Measurements from ENCODE around the gene SERPINA1. TPM values are rescaled to one million over a fixed set of nuclear protein-coding genes. Genes with fewer than 3 reads are reported as not detected.

The SERPINA1 gene
- total and polyA plus RNA-seq, 2 of the 13 experiments (the other 11 are each of a cell fraction or from before 2014, with no cell fraction given), result 3,266 to 11,015 TPM

DNA sequence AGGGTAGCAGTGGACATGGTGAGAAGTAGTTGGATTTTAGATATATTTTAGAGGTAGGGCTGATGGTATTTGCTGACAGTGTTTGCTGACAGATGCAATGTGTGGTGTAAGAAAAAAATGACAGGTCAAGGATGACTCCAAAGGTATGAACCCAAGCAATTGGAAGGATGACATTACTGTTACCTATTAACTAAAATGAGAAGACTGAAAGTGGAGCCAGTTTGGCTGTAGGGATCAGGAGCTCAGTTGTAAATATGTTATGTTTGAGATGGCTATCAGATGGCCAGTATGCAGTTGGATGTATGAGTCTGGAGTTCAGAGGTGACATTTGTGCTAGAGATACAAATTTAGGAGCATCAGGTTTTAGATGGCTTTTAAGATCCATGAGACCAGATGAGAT lies 47.9 kb downstream of the SERPINA1 start (continued):
- TF ChIP-seq GZF1 (CRISPR knock-in tag; IDR thresholded peaks at IDR 0.05) (no peak), HHEX (CRISPR knock-in tag; IDR thresholded peaks at IDR 0.05) (peak; percentile 82), SP2 (CRISPR knock-in tag; IDR thresholded peaks at IDR 0.05) (no peak), FIP1L1 (IDR thresholded peaks at IDR 0.05; ENCODE audit: borderline replicate concordance, insufficient read depth, low read depth, low read length) (no peak), ETV6 (CRISPR knock-in tag; conservative IDR thresholded peaks at IDR 0.05) (no peak), ZNF264 (CRISPR knock-in tag; IDR thresholded peaks at IDR 0.05) (0 out of 2 replicates have a peak, but pooled peaks have one; percentile 20), ZSCAN25 (CRISPR knock-in tag; IDR thresholded peaks at IDR 0.05) (no peak), POLR2AphosphoS5 (IDR thresholded peaks at IDR 0.05; ENCODE audit: low read depth, low read length) (no peak), ZFP36 (IDR thresholded peaks at IDR 0.05; ENCODE audit: borderline replicate concordance, low read depth, low read length, partially characterized antibody) (no peak), ARNTL (CRISPR knock-in tag; IDR thresholded peaks at IDR 0.05) (peak; percentile 41; the same call in 1 of the 2 replicates), ZFX (CRISPR knock-in tag; IDR thresholded peaks at IDR 0.05; ENCODE audit: low read depth) (no peak), SMC3 (IDR thresholded peaks at IDR 0.05; ENCODE audit: low read length) (no peak), ZNF17 (CRISPR knock-in tag; IDR thresholded peaks at IDR 0.05) (no peak), RARA (CRISPR knock-in tag; IDR thresholded peaks at IDR 0.05) (peak; percentile 87), THAP11 (CRISPR knock-in tag; IDR thresholded peaks at IDR 0.05) (peak; percentile 51; the same call in 1 of the 2 replicates), ZNF383 (CRISPR knock-in tag; IDR thresholded peaks at IDR 0.05; ENCODE audit: borderline replicate concordance) (no peak), FOSL2 (CRISPR knock-in tag; IDR thresholded peaks at IDR 0.05) (peak; percentile 76), POGZ (CRISPR knock-in tag; IDR thresholded peaks at IDR 0.05) (peak; percentile 39; the same call in 1 of the 2 replicates), GATAD1 (CRISPR knock-in tag; IDR thresholded peaks at IDR 0.05) (no peak; the same call in 1 of the 2 replicates), ZNF121 (CRISPR knock-in tag; IDR thresholded peaks at IDR 0.05) (no peak), ZNF792 (CRISPR knock-in tag; IDR thresholded peaks at IDR 0.05) (peak; percentile 59; the same call in 1 of the 2 replicates)
- TF ChIP-seq, protein P1, sequence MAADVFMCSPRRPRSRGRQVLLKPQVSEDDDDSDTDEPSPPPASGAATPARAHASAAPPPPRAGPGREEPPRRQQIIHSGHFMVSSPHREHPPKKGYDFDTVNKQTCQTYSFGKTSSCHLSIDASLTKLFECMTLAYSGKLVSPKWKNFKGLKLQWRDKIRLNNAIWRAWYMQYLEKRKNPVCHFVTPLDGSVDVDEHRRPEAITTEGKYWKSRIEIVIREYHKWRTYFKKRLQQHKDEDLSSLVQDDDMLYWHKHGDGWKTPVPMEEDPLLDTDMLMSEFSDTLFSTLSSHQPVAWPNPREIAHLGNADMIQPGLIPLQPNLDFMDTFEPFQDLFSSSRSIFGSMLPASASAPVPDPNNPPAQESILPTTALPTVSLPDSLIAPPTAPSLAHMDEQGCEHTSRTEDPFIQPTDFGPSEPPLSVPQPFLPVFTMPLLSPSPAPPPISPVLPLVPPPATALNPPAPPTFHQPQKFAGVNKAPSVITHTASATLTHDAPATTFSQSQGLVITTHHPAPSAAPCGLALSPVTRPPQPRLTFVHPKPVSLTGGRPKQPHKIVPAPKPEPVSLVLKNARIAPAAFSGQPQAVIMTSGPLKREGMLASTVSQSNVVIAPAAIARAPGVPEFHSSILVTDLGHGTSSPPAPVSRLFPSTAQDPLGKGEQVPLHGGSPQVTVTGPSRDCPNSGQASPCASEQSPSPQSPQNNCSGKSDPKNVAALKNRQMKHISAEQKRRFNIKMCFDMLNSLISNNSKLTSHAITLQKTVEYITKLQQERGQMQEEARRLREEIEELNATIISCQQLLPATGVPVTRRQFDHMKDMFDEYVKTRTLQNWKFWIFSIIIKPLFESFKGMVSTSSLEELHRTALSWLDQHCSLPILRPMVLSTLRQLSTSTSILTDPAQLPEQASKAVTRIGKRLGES (CRISPR knock-in tag; IDR thresholded peaks at IDR 0.05; ENCODE audit: borderline replicate concordance), result no peak
- TF ChIP-seq, protein P2, sequence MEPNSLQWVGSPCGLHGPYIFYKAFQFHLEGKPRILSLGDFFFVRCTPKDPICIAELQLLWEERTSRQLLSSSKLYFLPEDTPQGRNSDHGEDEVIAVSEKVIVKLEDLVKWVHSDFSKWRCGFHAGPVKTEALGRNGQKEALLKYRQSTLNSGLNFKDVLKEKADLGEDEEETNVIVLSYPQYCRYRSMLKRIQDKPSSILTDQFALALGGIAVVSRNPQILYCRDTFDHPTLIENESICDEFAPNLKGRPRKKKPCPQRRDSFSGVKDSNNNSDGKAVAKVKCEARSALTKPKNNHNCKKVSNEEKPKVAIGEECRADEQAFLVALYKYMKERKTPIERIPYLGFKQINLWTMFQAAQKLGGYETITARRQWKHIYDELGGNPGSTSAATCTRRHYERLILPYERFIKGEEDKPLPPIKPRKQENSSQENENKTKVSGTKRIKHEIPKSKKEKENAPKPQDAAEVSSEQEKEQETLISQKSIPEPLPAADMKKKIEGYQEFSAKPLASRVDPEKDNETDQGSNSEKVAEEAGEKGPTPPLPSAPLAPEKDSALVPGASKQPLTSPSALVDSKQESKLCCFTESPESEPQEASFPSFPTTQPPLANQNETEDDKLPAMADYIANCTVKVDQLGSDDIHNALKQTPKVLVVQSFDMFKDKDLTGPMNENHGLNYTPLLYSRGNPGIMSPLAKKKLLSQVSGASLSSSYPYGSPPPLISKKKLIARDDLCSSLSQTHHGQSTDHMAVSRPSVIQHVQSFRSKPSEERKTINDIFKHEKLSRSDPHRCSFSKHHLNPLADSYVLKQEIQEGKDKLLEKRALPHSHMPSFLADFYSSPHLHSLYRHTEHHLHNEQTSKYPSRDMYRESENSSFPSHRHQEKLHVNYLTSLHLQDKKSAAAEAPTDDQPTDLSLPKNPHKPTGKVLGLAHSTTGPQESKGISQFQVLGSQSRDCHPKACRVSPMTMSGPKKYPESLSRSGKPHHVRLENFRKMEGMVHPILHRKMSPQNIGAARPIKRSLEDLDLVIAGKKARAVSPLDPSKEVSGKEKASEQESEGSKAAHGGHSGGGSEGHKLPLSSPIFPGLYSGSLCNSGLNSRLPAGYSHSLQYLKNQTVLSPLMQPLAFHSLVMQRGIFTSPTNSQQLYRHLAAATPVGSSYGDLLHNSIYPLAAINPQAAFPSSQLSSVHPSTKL (CRISPR knock-in tag; IDR thresholded peaks at IDR 0.05), result peak; percentile 95
- TF ChIP-seq, protein P3, sequence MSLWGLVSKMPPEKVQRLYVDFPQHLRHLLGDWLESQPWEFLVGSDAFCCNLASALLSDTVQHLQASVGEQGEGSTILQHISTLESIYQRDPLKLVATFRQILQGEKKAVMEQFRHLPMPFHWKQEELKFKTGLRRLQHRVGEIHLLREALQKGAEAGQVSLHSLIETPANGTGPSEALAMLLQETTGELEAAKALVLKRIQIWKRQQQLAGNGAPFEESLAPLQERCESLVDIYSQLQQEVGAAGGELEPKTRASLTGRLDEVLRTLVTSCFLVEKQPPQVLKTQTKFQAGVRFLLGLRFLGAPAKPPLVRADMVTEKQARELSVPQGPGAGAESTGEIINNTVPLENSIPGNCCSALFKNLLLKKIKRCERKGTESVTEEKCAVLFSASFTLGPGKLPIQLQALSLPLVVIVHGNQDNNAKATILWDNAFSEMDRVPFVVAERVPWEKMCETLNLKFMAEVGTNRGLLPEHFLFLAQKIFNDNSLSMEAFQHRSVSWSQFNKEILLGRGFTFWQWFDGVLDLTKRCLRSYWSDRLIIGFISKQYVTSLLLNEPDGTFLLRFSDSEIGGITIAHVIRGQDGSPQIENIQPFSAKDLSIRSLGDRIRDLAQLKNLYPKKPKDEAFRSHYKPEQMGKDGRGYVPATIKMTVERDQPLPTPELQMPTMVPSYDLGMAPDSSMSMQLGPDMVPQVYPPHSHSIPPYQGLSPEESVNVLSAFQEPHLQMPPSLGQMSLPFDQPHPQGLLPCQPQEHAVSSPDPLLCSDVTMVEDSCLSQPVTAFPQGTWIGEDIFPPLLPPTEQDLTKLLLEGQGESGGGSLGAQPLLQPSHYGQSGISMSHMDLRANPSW (CRISPR knock-in tag; IDR thresholded peaks at IDR 0.05; ENCODE audit: borderline replicate concordance), result no peak
